ENCODE data around the gene TRHDE. TPM values are rescaled to one million over a fixed set of nuclear protein-coding genes. Genes with fewer than 3 reads are reported as not detected.

The TRHDE gene
- total RNA-seq, 1 experiment from 2014 or later = not detected

DNA sequence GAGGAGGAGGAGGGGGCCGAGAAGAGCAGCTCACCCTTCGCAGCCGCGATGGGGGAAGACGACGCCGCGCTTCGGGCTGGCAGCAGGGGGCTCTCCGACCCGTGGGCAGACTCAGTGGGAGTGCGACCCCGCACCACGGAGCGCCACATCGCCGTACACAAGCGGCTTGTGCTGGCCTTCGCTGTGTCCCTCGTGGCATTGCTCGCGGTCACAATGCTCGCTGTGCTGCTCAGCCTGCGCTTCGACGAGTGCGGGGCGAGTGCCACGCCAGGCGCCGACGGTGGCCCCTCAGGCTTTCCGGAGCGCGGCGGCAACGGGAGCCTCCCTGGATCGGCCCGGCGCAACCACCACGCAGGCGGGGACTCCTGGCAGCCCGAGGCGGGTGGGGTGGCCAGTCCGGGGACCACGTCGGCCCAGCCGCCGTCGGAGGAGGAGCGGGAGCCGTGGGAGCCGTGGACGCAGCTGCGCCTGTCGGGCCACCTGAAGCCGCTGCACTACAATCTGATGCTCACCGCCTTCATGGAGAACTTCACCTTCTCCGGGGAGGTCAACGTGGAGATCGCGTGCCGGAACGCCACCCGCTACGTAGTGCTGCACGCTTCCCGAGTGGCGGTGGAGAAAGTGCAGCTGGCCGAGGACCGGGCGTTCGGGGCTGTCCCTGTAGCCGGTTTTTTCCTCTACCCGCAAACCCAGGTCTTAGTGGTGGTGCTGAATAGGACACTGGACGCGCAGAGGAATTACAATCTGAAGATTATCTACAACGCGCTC lies 745 bp downstream of the TRHDE start:
- peak; percentile 63 for DNase-seq (ENCODE audit: low spot score)
- in situ Hi-C loops (cut with HindIII; ENCODE audit: low sequenced_read_pairs) = no loop called here

DNA sequence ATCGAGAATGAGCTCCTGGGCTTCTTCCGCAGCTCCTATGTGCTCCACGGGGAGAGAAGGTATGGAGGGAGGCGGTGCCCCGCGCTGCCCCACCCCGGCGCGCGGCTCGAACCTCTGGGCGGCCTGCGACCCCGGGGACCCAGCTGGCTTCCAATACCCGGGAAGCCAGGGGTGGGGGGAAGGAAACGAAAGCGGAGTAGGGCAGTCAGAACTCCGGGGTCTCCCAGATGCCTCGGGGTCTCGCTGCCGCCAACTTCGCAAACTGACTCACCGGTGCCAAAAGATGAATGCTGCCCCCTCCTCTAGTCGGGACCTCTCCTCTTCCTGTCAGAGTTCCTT lies 1.3 kb downstream of the TRHDE start:
- in situ Hi-C loops (cut with HindIII; ENCODE audit: low sequenced_read_pairs) = no loop called here
- no peak for DNase-seq (ENCODE audit: low spot score)

DNA sequence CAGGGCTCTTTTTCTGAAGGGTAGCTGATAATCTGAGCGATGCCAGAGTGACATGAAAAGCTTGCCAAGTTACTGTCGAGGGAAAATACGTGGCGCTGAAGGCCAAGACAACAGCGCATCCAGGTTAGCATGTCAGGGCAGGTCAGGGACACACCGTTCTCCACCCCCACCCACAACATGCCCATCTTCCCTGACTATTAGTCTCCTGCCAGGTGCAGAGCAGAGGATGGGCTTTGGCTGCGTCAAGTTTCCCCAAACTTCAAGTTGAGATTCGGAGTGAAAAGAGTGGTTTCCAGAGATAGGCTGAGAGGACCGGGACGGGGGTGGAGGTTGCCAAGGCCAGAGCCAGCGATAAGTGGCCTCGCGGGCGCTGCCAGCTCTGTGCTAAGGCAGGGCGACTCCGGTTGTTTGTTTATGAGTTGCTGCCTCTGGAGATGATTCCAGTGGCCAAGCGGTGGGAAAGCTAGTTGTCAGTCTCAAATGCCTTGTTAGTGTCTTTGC lies 1.7 kb downstream of the TRHDE start:
- in situ Hi-C loops (cut with HindIII; ENCODE audit: low sequenced_read_pairs) = no loop called here
- DNase-seq (ENCODE audit: low spot score) = peak; percentile 72

DNA sequence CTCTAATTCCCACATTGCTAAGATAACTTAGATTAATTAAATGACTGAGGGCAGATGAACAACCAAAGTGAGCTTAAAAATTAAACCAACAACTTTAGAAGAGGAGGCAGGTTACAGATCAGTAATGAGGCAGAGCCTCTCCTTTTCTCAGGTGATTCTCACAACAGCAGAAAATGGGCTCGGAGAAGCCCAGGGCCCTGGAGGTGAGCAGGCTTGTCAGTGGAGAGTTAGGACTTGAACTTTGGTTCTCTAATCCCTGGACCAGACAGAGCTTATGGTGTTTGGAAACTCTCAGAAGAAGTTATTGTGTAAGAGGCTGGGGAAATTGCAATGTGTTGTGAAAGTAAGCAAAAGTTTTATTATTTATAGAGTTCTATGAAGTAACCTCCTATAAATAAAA lies 2.8 kb downstream of the TRHDE start:
- in situ Hi-C loops (cut with HindIII; ENCODE audit: low sequenced_read_pairs) = no loop called here
- DNase-seq (ENCODE audit: low spot score) = peak; percentile 60

DNA sequence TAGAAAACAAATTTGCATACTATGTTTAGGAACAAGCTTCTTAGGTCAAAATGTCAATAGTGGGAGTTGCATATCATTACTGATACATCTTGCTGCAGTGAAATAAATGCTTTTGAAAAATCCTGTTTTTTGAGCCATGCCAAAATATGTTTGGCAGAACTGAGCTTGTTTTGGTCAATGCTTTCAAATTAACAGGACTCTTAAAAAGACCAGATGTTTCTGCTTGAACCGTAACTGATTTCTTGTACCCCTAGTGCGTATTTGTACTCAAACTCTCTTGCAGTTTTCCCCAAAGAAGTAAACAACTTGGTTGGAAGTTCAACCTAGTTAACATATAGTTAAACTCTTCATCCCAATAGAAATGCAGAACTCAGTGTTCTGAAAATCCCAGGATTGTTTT lies 3.4 kb downstream of the TRHDE start:
- in situ Hi-C loops (cut with HindIII; ENCODE audit: low sequenced_read_pairs) = no loop called here

DNA sequence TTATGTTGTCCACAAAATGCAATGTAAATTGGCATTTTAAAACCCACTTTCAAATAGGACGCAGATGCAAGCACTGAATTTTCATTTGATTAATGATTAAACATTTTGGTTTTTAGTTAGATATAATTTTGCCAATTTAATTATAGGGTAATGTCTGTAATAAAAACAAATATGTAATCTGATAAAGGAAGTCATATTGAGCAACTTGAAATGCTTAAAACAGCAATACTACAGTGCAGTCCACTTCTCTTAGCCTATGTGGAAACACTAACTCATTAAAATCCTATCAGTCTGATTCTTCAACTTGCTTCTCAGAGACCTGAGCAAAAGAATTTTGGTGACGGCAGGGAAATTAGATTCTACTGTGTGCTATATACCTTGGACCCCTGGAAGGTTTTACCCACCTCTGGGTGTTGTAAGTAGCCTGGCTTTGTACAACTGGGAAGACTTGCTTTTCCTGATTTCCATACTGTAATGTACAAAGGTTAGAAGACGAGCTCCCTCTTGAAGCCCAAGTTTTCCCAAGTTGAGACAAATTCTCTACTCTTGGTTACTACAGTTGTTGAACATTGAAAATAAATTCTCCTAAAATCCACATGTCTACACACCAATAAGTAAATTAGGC lies 4.1 kb downstream of the TRHDE start:
- DNase-seq (ENCODE audit: low spot score) = peak; percentile 60
- in situ Hi-C loops (cut with HindIII; ENCODE audit: low sequenced_read_pairs) = no loop called here

More for the DNA sequence above, 3.4 kb downstream of the TRHDE start:
- DNase-seq (ENCODE audit: low spot score) = peak; percentile 37

DNA sequence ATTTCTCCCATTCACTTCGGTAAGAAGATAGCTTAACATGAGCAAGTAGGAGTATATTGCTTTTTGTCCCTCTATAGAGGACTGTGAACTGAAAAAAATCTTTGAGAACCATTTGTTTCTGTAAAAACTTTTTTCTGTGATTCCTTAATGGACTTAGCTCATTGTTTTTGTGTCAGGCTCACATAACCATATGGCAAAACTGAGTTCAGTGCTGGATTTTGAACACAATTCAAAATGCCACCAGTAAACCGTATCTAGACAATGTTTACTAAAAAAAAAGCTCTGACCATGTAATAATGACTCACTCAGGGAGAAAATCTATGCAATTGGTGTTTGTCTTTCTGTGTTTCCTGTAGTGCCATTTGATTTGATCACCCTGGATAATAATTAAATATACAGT lies 5.2 kb downstream of the TRHDE start:
- in situ Hi-C loops (cut with HindIII; ENCODE audit: low sequenced_read_pairs) = no loop called here
- peak; percentile 87 for DNase-seq (ENCODE audit: low spot score)

DNA sequence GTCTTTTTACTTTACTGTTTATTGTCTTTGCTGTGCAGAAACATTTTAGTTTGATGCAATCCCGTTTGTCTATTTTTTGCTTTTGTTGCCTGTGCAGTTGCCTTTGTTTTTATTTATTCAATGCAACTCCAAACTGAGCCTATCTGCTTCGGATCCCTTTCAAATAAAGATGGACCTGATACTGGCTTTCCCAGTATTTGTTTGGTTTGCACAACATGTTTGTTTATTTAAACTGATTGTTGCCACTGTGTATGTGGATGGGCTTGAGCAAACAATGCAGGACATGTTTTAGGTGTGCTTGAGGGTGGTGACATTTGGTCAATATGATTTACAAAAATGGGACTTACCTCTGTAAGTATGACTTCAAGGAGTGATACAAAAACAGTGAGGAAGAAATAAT lies 6.7 kb downstream of the TRHDE start:
- DNase-seq (ENCODE audit: low spot score) = no peak
- in situ Hi-C loops (cut with HindIII; ENCODE audit: low sequenced_read_pairs) = no loop called here

DNA sequence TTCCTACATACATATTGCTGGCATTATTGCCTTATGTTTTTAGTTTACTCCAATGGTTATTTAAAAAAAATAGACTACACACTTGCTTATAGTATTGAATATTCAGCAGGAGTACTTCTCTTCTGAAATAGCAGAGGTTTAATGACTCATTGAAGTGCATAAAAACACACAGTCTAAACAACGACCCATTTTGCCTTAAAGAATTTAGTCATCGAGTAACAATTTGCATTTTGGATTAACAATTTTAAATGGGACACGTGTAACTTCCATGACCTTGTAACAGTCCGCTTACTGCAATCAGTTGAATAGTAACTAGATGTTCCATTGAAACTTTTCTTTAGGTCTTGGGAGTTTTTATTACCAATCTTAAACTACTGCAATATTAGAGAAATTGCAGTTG lies 9.0 kb downstream of the TRHDE start:
- in situ Hi-C loops (cut with HindIII; ENCODE audit: low sequenced_read_pairs) = no loop called here
- DNase-seq (ENCODE audit: low spot score) = no peak

DNA sequence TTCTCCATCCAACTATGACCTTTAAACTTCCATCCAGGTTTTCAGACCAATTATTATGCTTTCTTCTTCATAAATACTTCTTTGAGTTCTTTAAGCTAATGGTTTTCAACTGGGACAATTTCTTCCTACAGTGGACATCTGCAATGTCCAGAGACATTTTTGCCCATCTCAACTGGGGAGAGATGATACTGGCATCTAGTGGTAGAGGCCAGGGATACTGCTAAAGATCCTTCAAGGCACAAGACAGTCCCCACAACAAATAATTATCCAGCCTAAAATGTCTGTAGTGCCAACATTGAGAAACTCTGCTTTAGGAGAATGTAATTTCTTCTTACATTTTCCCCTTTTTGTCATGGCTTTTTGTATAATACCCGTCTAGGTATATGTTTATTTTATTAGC lies 10.6 kb downstream of the TRHDE start:
- in situ Hi-C loops (cut with HindIII; ENCODE audit: low sequenced_read_pairs) = no loop called here
- DNase-seq (ENCODE audit: low spot score) = peak; percentile 67

DNA sequence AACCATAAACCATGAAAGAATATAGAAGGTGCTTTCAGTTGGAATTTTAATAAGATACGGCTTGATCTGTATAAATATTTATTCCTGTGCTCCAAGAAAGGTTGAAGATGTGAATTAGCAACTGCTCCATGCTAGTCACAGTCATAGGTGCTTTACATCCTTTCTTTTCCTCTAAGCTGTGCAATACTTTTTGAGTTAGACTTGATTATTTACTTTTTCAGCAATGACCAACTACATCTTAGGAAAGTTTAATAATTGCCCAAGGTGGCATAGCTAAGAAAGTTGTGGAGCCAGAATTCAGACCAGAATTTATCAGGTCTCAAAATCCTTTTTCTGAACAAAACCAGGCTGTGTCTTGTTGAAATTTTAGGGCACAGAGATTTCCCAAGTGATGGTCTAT lies 13.7 kb downstream of the TRHDE start:
- in situ Hi-C loops (cut with HindIII; ENCODE audit: low sequenced_read_pairs) = no loop called here
- no peak for DNase-seq (ENCODE audit: low spot score)

DNA sequence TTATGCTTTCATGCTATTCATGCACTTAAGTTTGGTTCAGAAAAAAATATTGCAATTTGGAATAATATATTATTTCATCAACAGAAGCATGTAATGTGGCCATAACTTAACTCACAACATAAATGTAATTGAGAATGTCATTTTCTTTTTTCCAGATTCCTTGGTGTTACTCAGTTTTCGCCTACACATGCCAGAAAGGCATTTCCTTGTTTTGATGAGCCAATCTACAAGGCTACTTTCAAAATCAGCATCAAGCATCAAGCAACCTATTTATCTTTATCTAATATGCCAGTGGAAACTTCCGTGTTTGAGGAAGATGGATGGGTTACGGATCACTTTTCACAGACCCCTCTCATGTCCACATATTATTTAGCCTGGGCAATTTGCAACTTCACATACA lies 14.4 kb downstream of the TRHDE start:
- in situ Hi-C loops (cut with HindIII; ENCODE audit: low sequenced_read_pairs) = no loop called here
- no peak for DNase-seq (ENCODE audit: low spot score)

DNA sequence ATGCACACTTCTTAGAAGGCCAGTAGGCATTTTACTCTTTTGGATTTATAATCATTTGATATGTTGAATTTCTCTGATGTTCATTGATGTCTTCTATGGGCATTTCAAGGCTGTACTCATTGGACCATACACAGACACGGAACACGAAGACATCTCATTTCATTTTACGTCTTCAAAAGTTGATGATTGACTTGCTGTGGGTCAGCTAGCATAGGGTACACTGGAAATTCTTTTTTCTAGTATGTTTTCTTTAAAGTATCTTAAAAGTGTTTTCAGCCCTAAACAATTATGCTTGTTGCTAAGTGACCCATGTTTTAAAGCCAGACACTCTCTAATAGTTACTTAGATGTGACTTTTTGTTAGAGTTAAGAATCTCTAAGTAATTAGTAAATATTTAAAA lies 16.3 kb downstream of the TRHDE start:
- in situ Hi-C loops (cut with HindIII; ENCODE audit: low sequenced_read_pairs) = no loop called here
- no peak for DNase-seq (ENCODE audit: low spot score)

DNA sequence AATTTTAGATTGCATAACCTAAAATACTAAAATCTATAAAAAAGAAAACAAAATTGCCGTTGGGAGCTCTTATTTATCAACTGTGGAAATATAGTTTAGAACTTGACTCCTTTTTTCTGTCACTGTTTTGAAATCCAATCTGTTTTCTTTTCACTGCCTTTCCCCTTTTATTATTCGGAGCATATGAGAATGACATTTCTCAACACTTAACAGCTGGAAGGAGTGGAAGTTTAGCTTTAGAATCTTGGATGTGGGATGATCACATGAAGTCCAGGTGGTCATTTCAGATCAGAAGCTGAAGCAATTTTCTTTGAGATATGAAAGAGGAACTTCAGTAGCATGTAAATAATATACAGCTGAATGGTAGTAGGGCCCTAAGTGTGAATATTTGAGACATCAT lies 16.7 kb downstream of the TRHDE start:
- in situ Hi-C loops (cut with HindIII; ENCODE audit: low sequenced_read_pairs) = no loop called here
- no peak for DNase-seq (ENCODE audit: low spot score)

DNA sequence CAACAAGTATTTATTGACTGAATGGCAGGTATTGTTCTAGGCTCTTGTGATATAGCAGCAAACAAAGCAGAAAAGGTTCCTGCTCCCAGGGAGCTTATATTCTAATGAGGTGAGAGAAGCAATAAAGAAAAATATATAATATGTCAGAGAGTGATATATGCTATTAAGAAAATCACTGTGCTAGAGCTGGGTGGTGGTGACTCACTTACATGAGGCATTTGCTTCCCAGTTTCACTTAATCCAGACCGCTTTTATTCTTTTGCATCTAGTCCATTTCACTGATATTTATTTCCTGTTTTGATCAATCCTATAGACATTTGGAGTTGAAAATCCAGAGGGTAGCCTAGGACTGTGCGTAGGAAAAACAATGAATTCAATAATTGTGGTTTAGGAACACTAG lies 17.5 kb downstream of the TRHDE start:
- DNase-seq (ENCODE audit: low spot score) = no peak
- in situ Hi-C loops (cut with HindIII; ENCODE audit: low sequenced_read_pairs) = no loop called here

DNA sequence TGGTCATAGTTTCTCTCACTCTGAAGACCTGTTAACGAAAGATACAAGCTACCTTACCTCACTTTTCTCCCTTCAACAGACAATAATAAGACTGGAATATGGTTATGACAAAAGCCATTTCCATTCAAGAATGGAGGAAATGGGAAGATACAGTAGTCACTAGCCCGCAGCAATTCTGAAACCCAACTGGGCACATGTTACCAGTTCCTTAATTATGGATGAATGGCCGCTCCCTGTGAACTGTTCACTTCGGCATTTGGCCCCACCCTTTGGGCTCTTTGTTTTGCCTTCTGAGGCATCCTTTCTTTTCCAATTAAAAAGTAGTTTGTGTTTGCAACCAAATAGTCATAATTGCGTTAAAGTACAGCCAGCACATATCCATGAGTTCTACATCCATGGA lies 19.0 kb downstream of the TRHDE start:
- DNase-seq (ENCODE audit: low spot score) = no peak
- in situ Hi-C loops (cut with HindIII; ENCODE audit: low sequenced_read_pairs) = no loop called here

DNA sequence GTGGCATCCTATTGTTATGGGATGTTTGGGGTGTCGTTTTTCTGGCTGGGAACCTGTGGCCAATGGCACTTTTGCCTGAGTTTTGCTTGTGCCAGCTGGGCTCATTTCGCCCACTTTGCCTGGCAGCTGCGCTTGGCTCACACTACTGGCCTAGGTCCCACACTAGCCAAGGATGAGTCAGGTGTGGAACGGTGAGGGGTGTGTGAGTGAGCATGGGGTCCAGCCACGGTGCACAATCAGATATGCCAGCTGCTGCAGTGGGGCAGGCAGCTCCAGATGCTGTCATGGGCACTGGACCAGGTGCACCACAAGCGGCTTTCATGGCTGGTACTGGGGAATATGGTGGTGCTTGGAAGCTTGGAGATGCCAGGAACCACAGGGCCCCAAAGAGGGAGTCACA lies 21.5 kb downstream of the TRHDE start:
- in situ Hi-C loops (cut with HindIII; ENCODE audit: low sequenced_read_pairs) = no loop called here
- no peak for DNase-seq (ENCODE audit: low spot score)

DNA sequence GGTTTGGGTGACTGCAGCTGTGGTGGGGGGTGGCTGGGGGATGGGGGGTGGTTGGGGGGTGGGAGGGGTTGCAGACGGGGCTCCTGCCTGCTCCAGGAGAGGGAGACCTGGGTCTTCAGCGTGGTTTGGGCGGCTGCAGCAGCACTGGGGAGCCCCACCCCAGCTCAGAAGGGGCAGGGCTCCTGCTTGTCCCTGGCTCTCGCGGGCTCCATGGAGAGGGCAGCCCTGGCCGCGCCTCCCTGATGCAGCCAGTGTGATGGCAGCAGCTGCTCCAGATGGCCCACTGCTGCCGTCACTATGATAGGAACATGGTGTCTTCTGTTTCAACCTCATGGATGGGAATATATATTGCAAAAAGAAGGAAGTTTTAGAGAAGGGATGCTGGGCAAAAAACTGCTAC lies 22.9 kb downstream of the TRHDE start:
- in situ Hi-C loops (cut with HindIII; ENCODE audit: low sequenced_read_pairs) = no loop called here
- DNase-seq (ENCODE audit: low spot score) = no peak

DNA sequence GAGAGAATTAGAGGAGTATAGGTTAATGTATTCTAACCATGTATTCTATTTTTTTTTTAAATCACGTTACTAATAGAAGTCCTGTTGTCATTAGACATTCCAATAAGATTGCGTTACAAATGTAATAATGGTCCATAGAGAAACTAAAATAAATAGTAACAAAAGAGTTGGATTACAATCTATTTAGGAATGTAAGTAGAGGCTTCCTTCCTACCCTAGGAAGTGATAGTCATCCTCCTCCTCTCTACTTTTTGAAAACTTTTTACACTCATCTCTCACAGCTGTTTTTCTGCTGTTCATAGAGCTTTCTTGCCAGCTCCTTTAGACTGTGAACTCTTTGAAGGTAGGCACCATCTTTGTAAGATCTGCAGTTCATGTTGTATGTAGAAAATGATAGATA lies 23.6 kb downstream of the TRHDE start:
- in situ Hi-C loops (cut with HindIII; ENCODE audit: low sequenced_read_pairs) = no loop called here
- no peak for DNase-seq (ENCODE audit: low spot score)

DNA sequence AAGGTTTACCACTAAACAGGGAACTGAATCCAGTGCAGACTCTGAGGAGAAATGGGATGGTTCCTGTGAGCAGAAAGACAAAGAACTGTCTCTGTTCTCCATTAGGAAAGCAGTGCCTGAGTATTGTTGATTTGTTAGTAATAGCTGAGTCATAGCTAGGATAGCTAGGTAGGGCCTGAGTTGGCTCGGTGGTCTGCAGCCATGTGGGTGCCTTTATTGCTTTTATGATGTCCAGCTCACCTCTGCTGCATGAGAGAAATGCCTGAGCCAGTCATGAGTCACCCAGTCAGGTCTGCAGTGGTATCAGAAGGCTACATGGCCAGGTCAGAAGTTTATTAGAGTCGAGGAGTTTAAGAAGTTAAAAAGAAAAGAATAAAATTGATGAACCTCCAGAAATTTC lies 24.2 kb downstream of the TRHDE start:
- DNase-seq (ENCODE audit: low spot score) = no peak
- in situ Hi-C loops (cut with HindIII; ENCODE audit: low sequenced_read_pairs) = no loop called here

DNA sequence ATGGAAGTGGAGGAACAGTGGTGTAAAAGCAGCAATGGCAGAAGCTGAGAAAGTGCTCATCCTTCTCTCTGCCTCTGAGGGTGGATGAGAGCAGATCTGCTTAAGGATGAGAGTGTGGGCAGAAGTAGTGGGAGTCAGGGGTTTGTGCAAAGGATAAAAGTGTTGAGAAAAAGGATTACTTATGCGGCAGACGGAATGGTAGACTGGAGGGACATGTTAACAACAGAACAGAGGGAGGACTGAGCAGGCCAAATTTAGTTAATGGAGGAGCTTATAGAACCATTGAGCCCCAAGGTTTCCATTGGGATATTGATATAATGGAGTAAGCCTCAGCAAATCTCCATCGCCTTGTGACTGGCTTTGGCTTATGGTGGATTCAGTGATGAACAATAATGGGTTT lies 25.5 kb downstream of the TRHDE start:
- in situ Hi-C loops (cut with HindIII; ENCODE audit: low sequenced_read_pairs) = no loop called here
- no peak for DNase-seq (ENCODE audit: low spot score)

Measured in G401 (cell line).